ENCODE results near the gene RIOK3.

The RIOK3 gene

DNA sequence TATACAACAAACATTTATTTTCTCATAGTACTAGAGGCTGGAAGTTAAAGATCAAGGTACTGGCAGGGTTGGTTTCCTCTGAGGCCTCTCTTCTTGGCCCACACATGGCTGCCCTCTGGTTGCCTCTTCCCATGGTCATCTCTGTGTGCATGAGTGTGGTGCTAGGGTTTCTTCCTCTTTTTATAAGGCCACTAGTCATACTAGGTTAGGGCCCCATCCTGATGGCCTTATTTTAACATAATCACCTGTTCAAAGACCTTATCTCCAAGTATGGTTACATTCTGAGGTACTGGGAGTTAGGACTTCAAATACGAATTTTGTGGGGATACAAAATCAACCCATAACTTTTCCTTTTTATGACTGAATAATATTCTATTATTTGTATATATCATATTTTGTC, 4.8 kb upstream of the RIOK3 start:
- no peak overlapping the region for H3K4me3 ChIP-seq
- H3K27ac ChIP-seq: no peak overlapping the region

DNA sequence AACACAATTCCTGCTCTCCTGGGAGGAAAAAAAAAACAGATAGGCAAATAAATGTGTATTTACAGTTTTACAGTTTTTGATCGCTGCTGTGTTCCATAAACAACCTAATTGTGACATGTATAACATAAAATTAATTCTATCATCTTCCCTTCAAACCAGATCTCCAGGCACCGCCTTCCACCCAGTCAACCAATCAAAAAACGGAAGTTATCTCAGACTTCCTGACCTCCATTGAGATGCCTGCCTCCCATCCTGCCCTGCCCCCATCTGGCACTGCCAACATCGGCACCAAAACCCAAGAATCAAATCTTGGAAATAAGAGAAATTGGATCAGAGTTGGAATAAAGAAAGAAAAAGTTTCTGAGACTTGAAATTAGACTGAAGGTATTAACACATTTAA, 3.1 kb upstream of the RIOK3 start:
- no peak overlapping the region for H3K27ac ChIP-seq
- H3K4me3 ChIP-seq: no peak overlapping the region

DNA sequence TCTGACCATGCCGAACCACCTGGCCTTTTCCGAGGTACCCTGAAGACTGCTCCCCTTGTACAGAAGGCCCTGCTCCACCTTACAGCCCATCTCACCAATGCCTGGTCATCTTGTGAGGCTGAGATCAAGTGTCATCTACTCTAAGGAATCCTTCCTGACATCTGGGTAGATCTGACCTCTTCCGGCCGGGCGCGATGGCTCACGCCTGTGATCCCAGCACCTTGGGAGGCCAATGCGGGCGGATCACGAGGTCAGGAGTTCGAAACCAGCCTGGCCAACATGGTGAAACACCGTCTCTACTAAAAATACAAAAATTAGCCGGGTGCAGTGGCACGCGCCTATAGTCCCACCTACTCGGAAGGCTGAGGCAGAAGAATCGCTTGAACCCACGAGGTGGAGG, 2.1 kb upstream of the RIOK3 start:
- no peak overlapping the region for H3K4me3 ChIP-seq
- no peak overlapping the region for H3K27ac ChIP-seq

DNA sequence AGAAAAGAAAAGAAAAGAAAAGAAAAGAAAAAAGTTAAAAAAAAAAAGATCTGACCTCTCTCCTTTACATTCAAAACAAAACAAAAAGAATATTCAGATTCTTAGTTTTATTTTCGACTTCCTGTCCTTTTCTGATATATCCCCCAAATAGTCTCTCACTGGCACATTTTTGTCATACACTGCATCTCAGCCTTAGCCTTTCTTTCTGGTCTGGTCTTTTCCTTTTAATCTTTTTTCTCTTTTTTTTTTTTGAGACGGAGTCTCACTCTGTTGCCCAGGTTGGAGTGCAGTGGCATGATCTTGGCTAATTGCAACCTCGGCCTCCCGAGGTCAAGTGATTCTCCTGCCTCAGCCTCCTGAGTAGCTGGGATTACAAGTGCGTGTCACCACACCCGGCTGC, 1.6 kb upstream of the RIOK3 start:
- H3K4me3 ChIP-seq: no peak overlapping the region
- H3K27ac ChIP-seq: peak overlapping the region in 7 of 21 experiments; percentile 94 to 98 (median 97)

DNA sequence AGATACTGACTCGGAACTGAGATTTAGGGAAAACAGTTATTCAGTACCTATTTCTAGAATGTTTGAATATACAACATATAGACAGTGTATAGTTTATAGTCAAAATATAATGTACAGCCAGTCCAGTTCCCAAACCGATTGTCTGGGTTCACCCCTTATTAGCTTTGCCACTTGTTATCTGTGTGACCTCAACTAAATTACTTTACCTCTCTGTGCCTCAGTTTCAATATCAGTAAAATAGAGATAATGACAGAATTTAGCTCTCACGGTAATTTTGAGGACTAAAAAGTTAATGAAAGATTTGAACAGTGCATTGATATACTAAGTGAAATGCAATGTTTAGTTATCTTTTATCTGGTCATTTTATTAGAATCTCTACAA, 750 bp upstream of the RIOK3 start:
- Histone ChIP-seq H3K4me3 (peak overlapping the region in 6 of 7 experiments; percentile 73 to 97 (median 88)), H3K27ac (peak overlapping the region; percentile 64 to 99 (median 95))

DNA sequence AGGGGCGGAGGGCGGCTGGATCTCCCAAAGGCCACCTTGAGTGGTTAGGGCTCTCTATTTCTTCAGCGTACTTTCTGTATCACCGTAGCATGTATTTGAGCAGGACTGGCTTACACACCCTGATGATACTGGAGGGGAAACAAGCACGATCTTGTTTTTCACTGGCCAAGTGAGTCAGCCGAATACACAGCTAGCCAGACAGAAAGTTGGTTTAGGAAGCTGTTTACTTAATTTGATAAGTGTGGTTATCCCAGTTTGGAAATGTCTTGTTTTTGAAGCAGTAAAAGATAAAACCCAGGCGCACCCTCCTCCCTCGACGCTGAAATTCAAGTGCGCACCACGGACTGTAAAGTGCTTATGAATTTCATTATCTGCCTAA, 582 bp downstream of the RIOK3 start:
- H3K4me3 ChIP-seq: peak overlapping the region; percentile 73 to 97 (median 84)

DNA sequence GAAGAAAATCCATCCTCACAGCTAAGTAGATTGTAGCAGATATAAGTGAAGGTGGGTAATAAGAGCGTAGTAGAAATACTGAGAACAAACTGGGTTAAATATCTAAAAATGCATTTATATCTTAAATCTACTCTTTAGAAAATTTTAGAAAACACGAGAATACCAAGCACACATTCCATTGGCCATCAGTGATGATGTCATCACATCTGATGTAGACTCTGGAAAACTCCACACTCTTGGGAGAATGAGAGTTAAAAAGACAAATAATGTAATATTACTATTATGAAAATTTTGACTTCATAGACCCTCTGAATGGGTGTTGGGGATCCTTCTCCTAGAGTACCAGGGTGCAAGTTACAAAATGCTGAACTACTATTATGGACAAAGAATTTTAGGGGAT, 3.7 kb downstream of the RIOK3 start:
- Histone ChIP-seq H3K27ac (no peak overlapping the region), H3K4me3 (no peak overlapping the region)

More for the DNA sequence above, 582 bp downstream of the RIOK3 start:
- peak overlapping the region; percentile 63 to 99 (median 95) for H3K27ac ChIP-seq

DNA sequence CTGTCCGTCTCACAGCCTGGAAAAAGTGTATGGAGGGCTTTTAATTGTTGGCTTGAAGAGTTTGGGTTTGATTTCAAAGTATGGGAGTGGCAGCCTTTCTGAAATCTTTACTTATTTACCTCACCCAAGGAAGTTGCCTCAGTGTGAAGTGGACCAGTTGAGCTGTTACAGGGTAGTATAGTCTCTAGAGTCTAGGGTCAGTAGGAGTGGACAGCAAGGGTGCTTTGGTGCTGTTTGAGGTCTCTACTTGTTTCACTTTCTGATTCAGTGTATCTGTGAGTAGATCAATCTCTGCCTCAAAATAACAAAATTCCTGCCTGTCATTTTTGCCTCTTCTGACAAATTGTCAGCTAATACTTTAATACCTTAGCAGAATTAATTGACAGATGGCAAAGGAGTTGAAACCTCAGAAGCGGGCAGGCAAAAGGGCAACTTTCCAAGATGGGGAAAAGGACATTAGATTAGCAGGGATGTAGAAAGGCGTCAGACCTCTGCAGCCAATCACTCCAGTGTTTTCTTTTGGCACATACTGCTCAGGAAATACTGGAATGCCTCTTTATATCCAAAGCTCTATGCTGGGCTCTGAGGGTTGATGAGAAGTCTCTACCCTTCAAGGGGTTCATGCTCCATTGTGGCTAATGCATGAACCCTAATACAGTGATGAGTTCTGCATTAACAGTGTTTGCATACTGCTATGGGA, 5.9 kb downstream of the RIOK3 start:
- Histone ChIP-seq H3K4me3 (no peak overlapping the region), H3K27ac (no peak overlapping the region)

DNA sequence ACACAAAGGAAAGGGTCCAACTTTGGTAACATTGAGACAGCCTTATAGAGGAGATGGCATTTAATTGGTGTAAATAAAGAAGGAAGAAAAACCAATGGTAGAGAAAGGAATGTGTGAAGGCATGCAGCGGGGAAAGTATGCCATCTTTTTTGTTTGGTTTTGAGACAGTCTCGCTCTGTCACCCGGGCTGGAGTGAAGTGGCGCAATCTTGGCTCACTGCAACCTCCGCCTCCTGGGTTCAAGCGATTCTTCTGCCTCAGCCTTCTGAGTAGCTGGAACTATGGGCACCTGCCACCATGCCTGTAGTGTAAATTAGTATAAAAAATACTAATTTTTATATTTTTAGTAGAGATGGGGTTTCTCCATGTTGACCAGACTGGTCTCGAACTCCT, 6.4 kb downstream of the RIOK3 start:
- Histone ChIP-seq H3K27ac (no peak overlapping the region), H3K4me3 (no peak overlapping the region)

DNA sequence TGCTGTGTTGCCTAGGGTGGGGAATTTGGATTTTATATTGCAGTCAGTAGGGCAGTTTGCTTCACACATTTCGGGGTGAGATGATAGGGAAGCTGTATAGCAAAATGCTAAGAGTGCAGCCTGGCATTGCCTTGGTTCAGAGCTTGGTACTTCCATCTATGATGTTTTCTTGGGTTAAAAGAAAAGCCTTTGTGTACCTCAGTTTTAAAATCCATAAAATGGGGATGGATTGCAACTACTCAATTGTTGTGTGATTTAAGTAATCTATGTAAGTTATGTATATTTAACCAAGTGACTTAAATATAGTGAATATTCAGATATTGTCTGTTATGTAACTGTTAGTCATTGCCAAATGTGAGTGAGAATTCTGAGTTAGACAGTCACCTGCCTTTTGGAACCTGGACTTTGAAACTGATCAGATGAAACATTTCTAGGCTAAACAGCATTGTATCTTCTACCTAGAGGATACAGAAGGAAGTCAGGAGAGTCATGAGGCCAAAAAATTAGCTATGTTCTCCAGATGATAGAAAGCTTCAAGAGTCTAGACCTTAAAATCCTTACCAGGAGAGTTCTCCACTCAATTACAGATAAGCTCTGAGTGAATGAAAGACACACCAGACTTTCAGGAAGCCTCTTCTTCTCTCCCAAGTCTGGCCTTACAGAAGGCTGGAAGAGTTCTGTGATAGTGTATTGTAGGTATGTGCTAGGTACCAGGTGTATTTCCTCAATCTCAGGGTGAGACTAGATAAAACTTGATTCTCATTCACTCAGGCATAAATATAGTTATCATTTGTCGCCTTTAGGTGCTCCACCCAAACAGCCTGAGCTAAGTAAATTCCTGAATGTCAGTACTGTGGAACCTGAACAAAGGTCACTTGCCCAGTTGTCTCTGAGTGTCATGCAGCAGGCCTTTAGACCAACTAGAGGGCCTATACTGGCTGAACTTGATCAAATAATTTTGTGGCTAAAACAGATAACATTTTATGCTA, 7.5 kb downstream of the RIOK3 start:
- Histone ChIP-seq H3K27ac (no peak overlapping the region), H3K4me3 (no peak overlapping the region)

DNA sequence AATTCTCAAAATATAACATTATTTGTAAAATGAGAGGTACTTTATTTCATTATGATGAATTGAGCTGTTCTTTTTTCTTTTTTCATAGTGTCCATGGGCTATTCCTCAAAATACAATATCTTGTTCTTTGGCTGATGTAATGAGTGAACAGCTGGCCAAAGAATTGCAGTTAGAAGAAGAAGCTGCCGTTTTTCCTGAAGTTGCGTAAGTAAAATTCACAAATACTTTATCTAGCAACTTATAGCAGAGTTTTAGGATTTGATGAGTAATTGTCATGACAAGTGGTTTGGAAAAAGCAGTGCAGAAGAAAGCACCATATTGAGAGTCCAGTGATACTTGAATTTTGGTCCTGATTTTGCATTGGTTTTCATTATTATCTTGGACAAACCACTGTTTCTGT, 9.8 kb downstream of the RIOK3 start:
- Histone ChIP-seq H3K27ac (no peak overlapping the region), H3K4me3 (no peak overlapping the region)

DNA sequence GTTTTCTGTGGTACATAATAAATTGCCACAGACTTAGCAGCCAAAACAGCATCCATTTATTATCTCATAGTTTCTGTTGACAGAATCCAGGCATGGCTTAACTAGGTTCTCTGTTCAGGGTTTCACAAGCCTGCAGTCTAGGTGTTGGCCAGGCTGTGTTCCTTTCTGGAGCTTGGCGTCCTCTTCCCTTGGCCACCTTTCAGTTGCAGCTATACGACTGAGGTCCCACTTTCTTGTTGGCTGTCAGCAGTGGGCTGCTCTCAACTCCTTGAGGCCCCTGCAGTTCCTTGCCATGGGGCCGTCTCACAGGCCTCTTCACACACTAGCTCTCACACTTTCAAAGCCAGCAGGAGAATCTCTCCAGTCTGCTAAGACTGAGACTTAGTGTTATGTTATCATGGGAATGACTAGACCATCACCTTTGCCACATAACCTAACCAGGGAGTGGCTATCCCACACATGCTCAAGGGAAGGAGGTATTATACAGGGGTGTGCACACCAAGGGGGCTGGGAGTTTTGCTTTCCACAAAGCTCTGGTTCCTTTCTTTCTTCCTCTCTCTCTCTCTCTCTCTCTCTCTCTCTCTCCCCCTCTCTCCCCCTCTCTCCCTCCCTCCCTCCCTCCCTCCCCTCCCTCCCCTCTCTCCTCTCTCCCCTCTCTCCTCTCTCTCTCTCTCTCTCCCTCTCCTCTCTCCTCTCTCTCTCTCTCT, 15.8 kb downstream of the RIOK3 start:
- Histone ChIP-seq H3K4me3 (no peak overlapping the region), H3K27ac (peak overlapping the region in 1 of 21 experiments; percentile 25)

DNA sequence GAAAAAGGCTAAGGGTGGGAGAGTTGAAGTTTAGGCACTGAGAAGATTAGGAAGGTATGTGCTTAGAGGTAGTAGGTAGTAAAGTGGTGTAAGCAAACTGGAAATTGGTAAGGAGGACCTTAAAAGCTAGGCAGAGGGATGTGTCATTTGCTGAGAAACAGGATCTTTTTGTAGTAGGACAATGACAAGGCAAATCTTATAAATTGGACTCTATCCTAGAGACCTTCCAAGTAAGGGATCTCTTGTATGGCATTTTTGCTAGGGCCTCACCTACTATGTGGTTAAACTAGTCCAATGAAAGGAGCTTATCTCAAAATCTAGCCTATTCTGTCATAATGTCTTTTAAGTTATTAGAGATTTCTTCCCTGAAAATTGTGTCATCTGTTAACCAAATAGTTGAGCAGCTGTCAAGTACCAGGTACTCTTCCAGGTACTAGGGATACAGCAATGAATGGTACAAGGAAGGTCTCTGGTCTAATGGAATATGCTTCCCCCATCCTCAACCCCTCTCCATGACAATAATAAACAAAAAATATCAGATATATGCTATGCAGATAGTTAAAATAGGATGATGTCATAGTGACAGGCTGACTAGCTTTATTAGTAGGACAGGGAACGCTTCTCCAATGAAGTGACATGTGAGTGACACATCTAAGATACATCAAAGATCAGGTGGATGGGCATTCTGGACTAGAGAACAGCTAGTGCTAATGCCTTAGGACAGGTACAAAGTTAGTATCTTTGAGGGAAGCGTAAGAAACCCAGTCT, 17.7 kb downstream of the RIOK3 start:
- Histone ChIP-seq H3K27ac (no peak overlapping the region), H3K4me3 (no peak overlapping the region)

DNA sequence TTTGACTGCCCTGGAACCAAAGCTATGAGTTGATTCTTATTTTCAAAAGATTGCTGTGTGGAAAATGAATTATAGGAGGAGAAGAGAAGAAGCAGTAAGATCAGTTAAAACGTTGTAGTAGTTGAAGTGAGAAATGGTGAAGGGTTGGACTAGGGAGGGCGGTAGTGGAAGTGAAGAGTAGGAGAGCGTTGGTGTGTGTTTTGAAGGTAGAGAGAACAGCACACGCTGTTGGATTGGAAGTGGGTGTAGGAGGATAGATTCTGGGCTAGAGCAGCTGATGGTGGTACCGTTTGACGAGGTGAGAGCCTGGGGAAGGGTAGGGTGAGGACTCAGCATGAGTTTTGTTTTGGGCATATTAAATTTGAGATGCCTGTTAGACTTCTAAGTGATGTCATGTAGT, 18.4 kb downstream of the RIOK3 start:
- Histone ChIP-seq H3K4me3 (no peak overlapping the region), H3K27ac (no peak overlapping the region)

DNA sequence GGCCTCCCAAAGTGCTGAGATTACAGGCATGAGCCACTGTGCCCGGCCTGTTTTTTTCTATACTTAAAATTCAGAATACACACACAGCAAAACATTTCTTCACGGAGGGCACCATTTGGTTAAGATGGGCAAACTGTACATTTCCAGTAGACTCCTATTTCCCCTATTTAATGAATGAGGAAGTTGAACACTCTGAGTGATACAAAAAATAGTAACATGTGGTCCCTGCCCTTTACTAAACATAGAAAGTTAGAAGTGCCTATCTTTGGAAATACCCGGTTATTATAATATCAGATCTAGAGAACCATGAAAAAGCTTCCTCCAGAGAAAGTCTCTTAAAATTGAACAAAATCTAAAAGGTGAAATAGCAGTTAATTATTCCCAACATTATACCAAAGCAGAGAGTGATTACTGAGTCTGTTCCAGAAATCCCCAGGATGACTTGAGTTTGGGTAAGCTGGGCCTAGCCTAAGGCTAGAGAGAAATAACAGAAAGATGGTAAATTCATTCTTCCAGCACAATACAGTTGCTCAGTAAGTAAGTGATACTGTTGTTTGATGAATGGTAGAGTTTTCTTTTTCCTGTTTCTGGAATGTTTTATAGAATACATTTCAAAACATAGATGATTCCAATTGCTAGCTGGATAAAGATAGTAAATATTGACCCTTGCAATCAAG, 26.9 kb downstream of the RIOK3 start:
- Histone ChIP-seq H3K27ac (peak overlapping the region in 1 of 21 experiments; percentile 26), H3K4me3 (no peak overlapping the region)

DNA sequence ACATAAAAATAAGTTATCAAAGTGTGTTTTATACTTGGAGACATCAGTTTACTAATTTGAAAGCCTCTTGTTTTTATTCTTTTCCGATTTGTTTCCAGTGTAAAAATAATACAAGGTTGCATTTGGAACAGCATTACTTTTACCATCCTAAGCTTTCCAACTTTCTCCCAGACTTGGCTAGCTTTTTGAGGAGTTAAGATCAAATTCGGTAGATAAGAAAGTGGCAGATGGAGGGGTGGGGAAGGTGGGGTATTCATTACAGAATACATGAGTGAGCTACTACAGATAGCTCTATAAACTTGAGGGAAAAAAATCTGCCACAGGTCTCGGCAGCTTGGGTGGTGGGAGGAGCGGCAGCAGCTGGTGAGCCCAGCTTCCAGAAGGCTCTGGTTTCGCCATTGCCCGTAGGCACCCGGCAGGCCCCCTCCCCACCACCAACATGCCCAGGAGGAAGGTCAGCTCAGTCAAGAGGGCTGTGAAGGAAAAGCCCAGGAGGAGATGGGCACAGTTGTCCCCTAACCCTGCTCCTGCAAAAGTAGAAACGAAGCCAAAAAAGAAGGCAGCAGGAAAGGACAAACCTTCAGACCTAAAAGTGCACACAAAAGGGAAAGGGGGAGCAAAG, 31.6 kb downstream of the RIOK3 start:
- no peak overlapping the region for H3K27ac ChIP-seq
- no peak overlapping the region for H3K4me3 ChIP-seq

DNA sequence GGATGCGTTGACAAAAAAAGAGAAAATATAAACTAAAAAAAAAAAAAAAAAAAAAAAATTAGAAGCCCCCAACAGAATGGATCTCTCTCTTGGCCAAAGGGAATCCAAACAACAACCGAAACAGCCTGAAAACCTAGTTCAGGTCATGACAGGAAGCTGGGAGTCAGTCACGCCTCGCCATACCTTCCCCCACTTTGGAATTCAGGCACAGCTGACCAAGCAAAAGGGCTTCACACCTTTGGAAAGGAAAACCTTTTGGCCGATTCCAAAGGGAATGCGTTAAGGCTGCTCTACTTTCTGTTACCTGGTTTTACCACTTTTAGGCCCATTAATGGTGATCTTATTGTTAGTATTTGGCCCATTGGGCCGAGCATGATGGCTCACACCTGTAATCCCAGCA, 32.3 kb downstream of the RIOK3 start:
- no peak overlapping the region for H3K27ac ChIP-seq
- no peak overlapping the region for H3K4me3 ChIP-seq

DNA sequence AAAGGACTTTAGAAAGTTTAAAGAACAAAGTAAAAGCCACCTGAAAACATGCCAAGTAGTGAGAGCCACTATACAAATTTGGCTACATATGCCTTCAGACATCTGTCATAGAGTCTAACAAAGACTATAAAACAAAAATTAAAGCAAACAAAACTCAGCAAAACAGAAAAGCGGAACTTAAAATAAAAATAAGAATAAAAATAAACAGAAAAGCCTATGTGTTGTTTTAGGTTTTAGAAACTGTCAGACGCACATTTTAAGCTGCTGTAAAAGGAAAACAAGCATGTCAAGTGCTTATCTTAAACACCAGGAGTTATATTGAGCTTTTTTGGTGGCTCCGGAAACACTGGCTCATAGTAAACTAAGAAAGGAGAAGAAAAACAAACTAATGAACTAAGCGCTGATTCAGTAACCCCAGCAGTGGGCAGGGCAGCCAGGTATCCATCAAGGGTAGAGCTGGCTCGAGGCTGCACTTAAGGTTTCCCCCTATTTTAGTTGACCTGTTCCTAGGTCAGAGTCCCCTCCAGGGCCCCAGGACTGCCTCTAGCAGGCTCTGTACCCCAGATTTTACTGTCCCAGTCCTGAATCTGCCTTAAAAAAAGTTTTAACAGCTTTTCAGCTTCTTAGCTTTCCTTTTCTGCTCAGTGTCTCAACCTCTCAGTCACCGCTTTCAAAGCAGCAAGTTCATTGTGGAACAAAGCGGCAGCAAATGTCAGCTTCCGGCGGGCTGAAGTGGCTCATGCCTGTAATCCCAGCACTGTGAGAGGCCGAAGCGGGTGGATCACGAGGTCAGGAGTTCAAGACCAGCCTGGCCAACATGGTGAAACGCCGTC, 34.9 kb downstream of the RIOK3 start:
- H3K27ac ChIP-seq: peak overlapping the region in 15 of 21 experiments; percentile 10 to 78 (median 49)
- H3K4me3 ChIP-seq: no peak overlapping the region
